ENCODE results near the gene PFN3.

- TF ChIP-seq EZH2 (IDR thresholded peaks at IDR 0.05; ENCODE audit: borderline replicate concordance, low read depth, low read length, severe bottlenecking) = no peak
- no peak for TF ChIP-seq CTCF (IDR thresholded peaks at IDR 0.05; ENCODE audit: borderline replicate concordance, extremely low read depth, low read length, poor library complexity, severe bottlenecking)
Measured at GRCh38 chr5:177404641-177405179, 4.2 kb upstream of the PFN3 start.
